Activated CD4-positive, alpha-beta T cell treated with anti-CD3 and anti-CD28 coated beads, Interleukin-2, amount 10 ng/mL, durations not matched to agents 24 days and 14 days (primary cell): Measurements from ENCODE around the gene ZDHHC3. TPM values are rescaled to one million over a fixed set of nuclear protein-coding genes. Genes with fewer than 3 reads are reported as not detected.
"Not testable (repeated sequence)": the region's sequence is repeated elsewhere in the genome, so short reads cannot be mapped to it uniquely, and the experiment has no call there.

Experiments
- DNase-seq: peaks from one replicate; pipeline ENCODE4 v3.0.0; 2022
- H3K27ac Mint-ChIP-seq: one replicate; pipeline ENCODE4 v1.8.0; 2022; ENCODE audit warnings: mild to moderate bottlenecking, mixed read lengths
- H3K27me3 Mint-ChIP-seq: one replicate; pipeline ENCODE4 v1.8.0; 2022; ENCODE audit warnings: mixed read lengths
- H3K36me3 Mint-ChIP-seq: one replicate; pipeline ENCODE4 v1.8.0; 2022; ENCODE audit warnings: low read depth, mild to moderate bottlenecking, mixed read lengths
- H3K4me1 Mint-ChIP-seq: one replicate; pipeline ENCODE4 v1.8.0; 2021; ENCODE audit warnings: mixed read lengths
- H3K4me3 Mint-ChIP-seq: one replicate; pipeline ENCODE4 v1.8.0; 2022; ENCODE audit warnings: mild to moderate bottlenecking, moderate library complexity, mixed read lengths
- H3K9me3 Mint-ChIP-seq: one replicate; pipeline ENCODE4 v1.8.0; 2021; ENCODE audit warnings: mixed read lengths
- intact Hi-C: fragments of 100-400 bp; cut with micrococcal nuclease; formaldehyde crosslinking; loops from one replicate; pipeline ENCODE4 v1.15.1; 2023
- total RNA-seq: library from RNA; stranded (reverse); gene quantifications from 2 replicates; pipeline ENCODE4 v1.2.3, GENCODE V29; 2022

The ZDHHC3 gene
- total RNA-seq, 1 donor from 2014 or later = 46.2 TPM

DNA sequence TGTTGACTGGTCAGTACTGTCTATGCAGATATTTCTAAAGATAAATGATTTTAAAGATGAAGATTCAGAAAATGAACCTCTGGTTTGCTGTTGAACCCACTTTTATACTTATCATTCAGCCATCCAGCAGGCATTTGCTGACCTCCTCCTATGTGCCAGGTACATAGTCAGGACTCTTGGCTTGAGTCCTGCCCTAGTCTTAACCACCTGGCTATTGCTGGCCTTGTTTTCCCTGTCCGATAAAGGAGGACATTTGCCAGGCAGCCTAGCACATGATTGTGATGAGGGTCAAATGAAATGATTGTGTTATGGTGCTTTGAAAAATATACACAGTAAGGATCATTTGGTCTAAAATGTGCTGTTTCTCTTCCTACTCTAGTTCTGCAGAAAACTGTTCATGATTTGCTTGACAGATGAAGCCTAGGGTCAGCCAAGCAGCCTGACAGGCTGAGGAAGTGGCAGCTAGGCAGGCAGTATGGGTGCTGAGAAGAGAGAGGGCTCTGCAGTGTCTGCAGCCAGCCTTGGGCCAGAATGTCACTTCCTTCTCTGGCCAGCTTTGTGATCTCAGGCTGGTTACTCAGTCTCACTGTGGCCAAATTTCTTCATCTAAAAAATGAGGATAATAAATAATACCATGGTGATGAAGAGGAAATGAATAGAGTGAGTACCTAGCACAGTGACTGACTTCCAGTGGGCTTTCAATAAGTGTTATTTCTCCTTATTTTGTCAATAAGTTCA is 13.8 kb upstream of the ZDHHC3 start:
- Mint-ChIP-seq H3K36me3 (peaks cover 60% of the 10 kb centered on the region), H3K27me3 (no peaks in the 10 kb centered on the region), H3K9me3 (no peaks in the 10 kb centered on the region), H3K4me3 (no peak overlapping the region), H3K4me1 (peaks cover 39% of the 10 kb centered on the region), H3K27ac (no peak overlapping the region)
- intact Hi-C loops = no loop called here
- no peak for DNase-seq

DNA sequence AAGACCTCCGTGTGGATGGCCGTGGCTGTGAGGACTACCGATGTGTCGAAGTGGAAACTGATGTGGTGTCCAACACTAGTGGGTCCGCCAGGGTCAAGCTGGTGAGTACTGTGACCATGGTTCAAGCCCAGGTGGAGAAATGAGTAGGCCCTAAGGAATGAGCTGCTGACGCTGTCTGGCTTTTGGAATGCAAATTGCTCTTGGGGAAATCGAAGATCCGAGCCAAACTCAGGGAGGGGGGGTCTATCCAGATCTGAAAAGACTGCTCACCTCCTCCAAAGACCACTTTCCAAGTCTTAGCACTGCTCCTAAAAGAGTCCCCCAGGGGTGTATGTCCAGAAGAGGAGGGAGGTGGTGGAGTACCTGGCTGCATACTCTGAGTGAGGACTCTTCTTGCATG is 13.2 kb upstream of the ZDHHC3 start:
- no peak overlapping the region for H3K4me3 Mint-ChIP-seq

GRCh38 chr3:44988073-44988472 is 12.1 kb upstream of the ZDHHC3 start:
- Mint-ChIP-seq H3K9me3 (no peaks in the 10 kb centered on the region), H3K27ac (no peak overlapping the region), H3K4me1 (peaks cover 48% of the 10 kb centered on the region), H3K27me3 (no peaks in the 10 kb centered on the region), H3K4me3 (no peak overlapping the region), H3K36me3 (peaks cover 52% of the 10 kb centered on the region)
- intact Hi-C loops = no loop called here
- peak; percentile 68 for DNase-seq

More for the DNA sequence above, 13.2 kb upstream of the ZDHHC3 start:
- Mint-ChIP-seq H3K27me3 (no peaks in the 10 kb centered on the region), H3K36me3 (peaks cover 55% of the 10 kb centered on the region), H3K27ac (no peak overlapping the region), H3K4me1 (peaks cover 43% of the 10 kb centered on the region), H3K9me3 (no peaks in the 10 kb centered on the region)
- DNase-seq = no peak
- intact Hi-C loops = no loop called here

- intact Hi-C loops = no loop called here
- Mint-ChIP-seq H3K4me3 (no peak overlapping the region), H3K4me1 (peaks cover 50% of the 10 kb centered on the region), H3K27ac (no peak overlapping the region), H3K36me3 (peaks cover 44% of the 10 kb centered on the region), H3K27me3 (no peaks in the 10 kb centered on the region), H3K9me3 (no peaks in the 10 kb centered on the region)
- DNase-seq = no peak
These were observed 11.4 kb upstream of the ZDHHC3 start for GRCh38 chr3:44987332-44987731.

- Mint-ChIP-seq H3K36me3 (peaks cover 34% of the 10 kb centered on the region), H3K4me1 (peaks cover 54% of the 10 kb centered on the region)
- DNase-seq, H3K27ac Mint-ChIP-seq, H3K4me3 Mint-ChIP-seq, intact Hi-C loops, H3K9me3 Mint-ChIP-seq, H3K27me3 Mint-ChIP-seq: not testable (repeated sequence)
These were observed 10.4 kb upstream of the ZDHHC3 start for GRCh38 chr3:44986330-44986729.

GRCh38 chr3:44984335-44984734 is 8.4 kb upstream of the ZDHHC3 start:
- DNase-seq = peak; percentile 71
- no peak overlapping the region for H3K4me3 Mint-ChIP-seq
- intact Hi-C loops = no loop called here
- no peak overlapping the region for H3K27ac Mint-ChIP-seq
- H3K36me3 Mint-ChIP-seq = peaks cover 19% of the 10 kb centered on the region
- no peaks in the 10 kb centered on the region for H3K9me3 Mint-ChIP-seq
- H3K27me3 Mint-ChIP-seq = no peaks in the 10 kb centered on the region
- peaks cover 66% of the 10 kb centered on the region for H3K4me1 Mint-ChIP-seq

GRCh38 chr3:44983484-44983941 is 7.5 kb upstream of the ZDHHC3 start:
- DNase-seq = no peak
- H3K27me3 Mint-ChIP-seq = no peaks in the 10 kb centered on the region
- no peak overlapping the region for H3K27ac Mint-ChIP-seq
- peaks cover 70% of the 10 kb centered on the region for H3K4me1 Mint-ChIP-seq
- no peaks in the 10 kb centered on the region for H3K9me3 Mint-ChIP-seq
- intact Hi-C loops = no loop called here
- H3K4me3 Mint-ChIP-seq = no peak overlapping the region
- peaks cover 22% of the 10 kb centered on the region for H3K36me3 Mint-ChIP-seq

- Mint-ChIP-seq H3K9me3 (no peaks in the 10 kb centered on the region), H3K27me3 (no peaks in the 10 kb centered on the region), H3K4me1 (peaks cover 70% of the 10 kb centered on the region), H3K27ac (no peak overlapping the region), H3K36me3 (peaks cover 25% of the 10 kb centered on the region), H3K4me3 (no peak overlapping the region)
- no peak for DNase-seq
- intact Hi-C loops = no loop called here
These were observed 6.8 kb upstream of the ZDHHC3 start for GRCh38 chr3:44982817-44983216.

- no peaks in the 10 kb centered on the region for H3K27me3 Mint-ChIP-seq
- peak; percentile 79 for DNase-seq
- intact Hi-C loops = loop anchor here (2.0 kb wide), 1 partner anchor 15 kb away; no protein-coding TSS in a partner anchor
- peak overlapping the region; percentile 77 for H3K27ac Mint-ChIP-seq
- no peaks in the 10 kb centered on the region for H3K9me3 Mint-ChIP-seq
- H3K36me3 Mint-ChIP-seq = peaks cover 28% of the 10 kb centered on the region
- H3K4me1 Mint-ChIP-seq = peaks cover 74% of the 10 kb centered on the region
- H3K4me3 Mint-ChIP-seq = peak overlapping the region; percentile 39
These were observed 5.8 kb upstream of the ZDHHC3 start for GRCh38 chr3:44981751-44982150.

GRCh38 chr3:44981220-44981619 is 5.2 kb upstream of the ZDHHC3 start:
- peaks cover 31% of the 10 kb centered on the region for H3K36me3 Mint-ChIP-seq
- H3K27ac Mint-ChIP-seq = peak overlapping the region; percentile 70
- peak overlapping the region; percentile 47 for H3K4me3 Mint-ChIP-seq
- intact Hi-C loops = loop anchor here (2.0 kb wide), 1 partner anchor 16 kb away; no protein-coding TSS in a partner anchor
- no peaks in the 10 kb centered on the region for H3K27me3 Mint-ChIP-seq
- DNase-seq = peak; percentile 61
- H3K9me3 Mint-ChIP-seq = no peaks in the 10 kb centered on the region
- H3K4me1 Mint-ChIP-seq = peaks cover 76% of the 10 kb centered on the region

DNA sequence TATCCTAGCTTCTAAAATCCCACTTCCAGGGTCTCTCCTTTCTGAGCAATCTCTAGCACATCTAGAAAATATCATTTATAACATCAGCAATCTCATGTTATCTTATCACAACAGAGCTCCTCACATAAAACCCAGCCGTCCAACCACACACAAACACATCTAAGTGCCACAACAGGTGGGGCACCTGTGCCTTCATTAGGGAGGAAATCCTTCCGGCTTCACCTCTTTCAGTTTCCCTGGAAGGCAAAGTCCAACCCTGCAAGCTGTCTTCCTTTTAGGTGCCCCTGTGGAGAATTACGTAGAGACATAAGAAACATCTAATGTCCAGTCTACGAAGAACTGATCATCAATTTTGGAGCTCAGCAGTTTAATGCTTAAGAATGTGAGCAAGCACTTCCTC is 1.6 kb downstream of the ZDHHC3 start:
- H3K27me3 Mint-ChIP-seq = no peaks in the 10 kb centered on the region
- intact Hi-C loops = no loop called here
- H3K27ac Mint-ChIP-seq = no peak overlapping the region
- peaks cover 20% of the 10 kb centered on the region for H3K36me3 Mint-ChIP-seq
- no peak for DNase-seq
- H3K9me3 Mint-ChIP-seq = no peaks in the 10 kb centered on the region
- peak overlapping the region; percentile 98 for H3K4me3 Mint-ChIP-seq
- peaks cover 48% of the 10 kb centered on the region for H3K4me1 Mint-ChIP-seq

DNA sequence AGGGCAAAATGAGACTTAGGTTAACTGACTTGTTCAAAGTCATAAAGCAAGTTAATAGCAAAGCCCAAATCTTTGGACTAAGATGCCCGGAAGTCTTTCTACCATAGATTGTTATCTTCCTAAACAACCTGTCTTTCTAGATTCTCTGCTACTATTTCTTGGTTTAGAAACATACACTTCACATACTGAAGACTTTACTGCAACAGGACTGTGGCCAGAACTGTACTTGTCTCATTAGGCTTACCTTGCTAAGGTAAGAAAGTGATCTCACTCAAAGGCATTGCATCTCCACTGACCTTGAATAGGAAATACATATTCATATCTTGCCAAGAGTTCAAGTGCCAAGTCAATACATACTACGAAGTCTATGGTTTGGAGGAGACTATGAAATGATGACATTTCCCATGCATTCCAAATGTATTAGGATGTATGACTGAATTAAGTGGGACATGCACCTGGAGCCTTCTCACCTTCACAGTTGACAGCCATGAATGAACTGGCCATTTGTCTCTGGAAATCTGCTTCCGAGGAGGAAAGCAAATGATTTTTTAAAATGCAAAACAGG is 5.0 kb downstream of the ZDHHC3 start:
- peaks cover 52% of the 10 kb centered on the region for H3K4me1 Mint-ChIP-seq
- intact Hi-C loops = no loop called here
- peaks cover under 1% of the 10 kb centered on the region for H3K36me3 Mint-ChIP-seq
- no peak overlapping the region for H3K4me3 Mint-ChIP-seq
- no peak for DNase-seq
- no peaks in the 10 kb centered on the region for H3K9me3 Mint-ChIP-seq
- H3K27ac Mint-ChIP-seq = no peak overlapping the region
- H3K27me3 Mint-ChIP-seq = no peaks in the 10 kb centered on the region

GRCh38 chr3:44969828-44970179 is 6.2 kb downstream of the ZDHHC3 start:
- intact Hi-C loops = no loop called here
- H3K27ac Mint-ChIP-seq = no peak overlapping the region

DNA sequence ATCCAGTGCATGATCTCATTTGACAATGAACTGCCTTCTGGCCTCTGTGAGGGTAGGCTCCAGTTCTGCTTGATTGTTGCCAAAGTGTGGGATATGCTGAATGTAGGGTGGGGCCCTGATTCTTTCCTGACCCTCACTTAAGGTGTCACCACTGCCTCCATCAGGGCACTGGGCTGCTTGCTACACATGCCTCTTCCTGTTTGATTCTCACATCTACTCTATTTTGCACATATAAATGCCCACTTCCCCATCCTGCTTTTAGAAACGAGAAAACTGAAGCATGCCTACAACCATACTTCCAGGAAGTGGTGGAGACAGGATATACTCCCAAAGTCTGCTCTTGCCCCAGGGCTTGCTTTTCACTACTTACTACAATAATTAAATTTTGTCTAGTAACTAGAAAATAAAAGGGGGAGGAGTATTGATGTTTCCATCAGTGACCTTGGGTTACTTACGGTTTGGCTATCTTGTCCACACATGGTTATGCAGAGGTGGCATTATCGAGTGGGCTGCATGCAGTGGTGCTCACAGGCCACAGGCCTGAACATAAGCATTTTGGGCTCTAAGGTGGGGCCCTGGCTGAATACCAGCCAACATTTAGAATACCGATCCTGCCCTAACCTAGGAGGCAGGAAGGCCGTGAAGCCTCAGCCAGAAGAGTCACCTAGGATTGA is 6.7 kb downstream of the ZDHHC3 start:
- H3K27ac Mint-ChIP-seq = no peak overlapping the region
- H3K4me1 Mint-ChIP-seq = peaks cover 47% of the 10 kb centered on the region
- intact Hi-C loops = no loop called here
- no peaks in the 10 kb centered on the region for H3K27me3 Mint-ChIP-seq
- H3K4me3 Mint-ChIP-seq = no peak overlapping the region
- H3K9me3 Mint-ChIP-seq = no peaks in the 10 kb centered on the region
- no peak for DNase-seq
- peaks cover 2% of the 10 kb centered on the region for H3K36me3 Mint-ChIP-seq

More at GRCh38 chr3:44969828-44970179, 6.2 kb downstream of the ZDHHC3 start:
- Mint-ChIP-seq H3K27me3 (no peaks in the 10 kb centered on the region), H3K9me3 (no peaks in the 10 kb centered on the region), H3K4me1 (peaks cover 51% of the 10 kb centered on the region), H3K4me3 (no peak overlapping the region), H3K36me3 (peaks cover 2% of the 10 kb centered on the region)
- DNase-seq = no peak
